ENCODE data around the gene LMNA. TPM values are rescaled to one million over a fixed set of nuclear protein-coding genes. Genes with fewer than 3 reads are reported as not detected.
A peak's percentile ranks its signal among the peaks of the same experiment; 100 is the strongest.

Gene LMNA
- total RNA-seq, 1 experiment from 2014 or later, result 68.8 TPM

DNA sequence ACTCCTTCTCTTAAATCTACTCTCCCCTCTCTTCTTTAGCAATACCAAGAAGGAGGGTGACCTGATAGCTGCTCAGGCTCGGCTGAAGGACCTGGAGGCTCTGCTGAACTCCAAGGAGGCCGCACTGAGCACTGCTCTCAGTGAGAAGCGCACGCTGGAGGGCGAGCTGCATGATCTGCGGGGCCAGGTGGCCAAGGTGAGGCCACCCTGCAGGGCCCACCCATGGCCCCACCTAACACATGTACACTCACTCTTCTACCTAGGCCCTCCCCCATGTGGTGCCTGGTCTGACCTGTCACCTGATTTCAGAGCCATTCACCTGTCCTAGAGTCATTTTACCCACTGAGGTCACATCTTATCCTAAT lies 16.0 kb downstream of the LMNA start:
- DNase-seq (ENCODE audit: low spot score) (no peak), ATAC-seq (no peak)
- Mint-ChIP-seq H3K4me1 (peaks cover 25% of the 10 kb centered on the region), H3K9me3 (no peaks in the 10 kb centered on the region), H3K4me3 (no peak overlapping the region), H3K36me3 (peaks cover 6% of the 10 kb centered on the region), H3K27me3 (ENCODE audit: low read depth) (no peaks in the 10 kb centered on the region; the same call in 1 of the 2 replicates), H3K27ac (no peak overlapping the region)
- TF ChIP-seq SOX15 (CRISPR knock-in tag; IDR thresholded peaks at IDR 0.05), result no peak
- TF ChIP-seq, protein P1, sequence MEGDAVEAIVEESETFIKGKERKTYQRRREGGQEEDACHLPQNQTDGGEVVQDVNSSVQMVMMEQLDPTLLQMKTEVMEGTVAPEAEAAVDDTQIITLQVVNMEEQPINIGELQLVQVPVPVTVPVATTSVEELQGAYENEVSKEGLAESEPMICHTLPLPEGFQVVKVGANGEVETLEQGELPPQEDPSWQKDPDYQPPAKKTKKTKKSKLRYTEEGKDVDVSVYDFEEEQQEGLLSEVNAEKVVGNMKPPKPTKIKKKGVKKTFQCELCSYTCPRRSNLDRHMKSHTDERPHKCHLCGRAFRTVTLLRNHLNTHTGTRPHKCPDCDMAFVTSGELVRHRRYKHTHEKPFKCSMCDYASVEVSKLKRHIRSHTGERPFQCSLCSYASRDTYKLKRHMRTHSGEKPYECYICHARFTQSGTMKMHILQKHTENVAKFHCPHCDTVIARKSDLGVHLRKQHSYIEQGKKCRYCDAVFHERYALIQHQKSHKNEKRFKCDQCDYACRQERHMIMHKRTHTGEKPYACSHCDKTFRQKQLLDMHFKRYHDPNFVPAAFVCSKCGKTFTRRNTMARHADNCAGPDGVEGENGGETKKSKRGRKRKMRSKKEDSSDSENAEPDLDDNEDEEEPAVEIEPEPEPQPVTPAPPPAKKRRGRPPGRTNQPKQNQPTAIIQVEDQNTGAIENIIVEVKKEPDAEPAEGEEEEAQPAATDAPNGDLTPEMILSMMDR (IDR thresholded peaks at IDR 0.05), result peak; percentile 7; the same call in 1 of the 2 replicates
- ChIA-PET CTCF (interaction anchor here (0.5 to 28.0 kb wide), 37 partner anchors 7 to 212 kb away, joined by 3 to 1176 read pairs (median 5); partner anchors contain the start of genes ARHGEF2, BGLAP, KHDC4 and LAMTOR2), POLR2A (interaction anchor here (1.0 to 2.7 kb wide), 7 partner anchors 15 to 152 kb away, joined by 3 to 24 read pairs (median 4); partner anchors contain the start of genes ARHGEF2, MEX3A and RAB25)

DNA sequence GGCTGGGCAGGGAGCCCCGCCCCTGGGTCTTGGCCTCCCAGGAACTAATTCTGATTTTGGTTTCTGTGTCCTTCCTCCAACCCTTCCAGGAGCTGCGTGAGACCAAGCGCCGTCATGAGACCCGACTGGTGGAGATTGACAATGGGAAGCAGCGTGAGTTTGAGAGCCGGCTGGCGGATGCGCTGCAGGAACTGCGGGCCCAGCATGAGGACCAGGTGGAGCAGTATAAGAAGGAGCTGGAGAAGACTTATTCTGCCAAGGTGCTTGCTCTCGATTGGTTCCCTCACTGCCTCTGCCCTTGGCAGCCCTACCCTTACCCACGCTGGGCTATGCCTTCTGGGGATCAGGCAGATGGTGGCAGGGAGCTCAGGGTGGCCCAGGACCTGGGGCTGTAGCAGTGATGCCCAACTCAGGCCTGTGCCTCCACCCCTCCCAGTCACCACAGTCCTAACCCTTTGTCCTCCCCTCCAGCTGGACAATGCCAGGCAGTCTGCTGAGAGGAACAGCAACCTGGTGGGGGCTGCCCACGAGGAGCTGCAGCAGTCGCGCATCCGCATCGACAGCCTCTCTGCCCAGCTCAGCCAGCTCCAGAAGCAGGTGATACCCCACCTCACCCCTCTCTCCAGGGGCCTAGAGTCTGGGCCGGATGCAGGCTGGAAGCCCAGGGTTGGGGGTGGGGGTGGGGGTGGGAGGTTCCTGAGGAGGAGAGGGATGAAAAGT lies 20.4 kb downstream of the LMNA start:
- ChIA-PET POLR2A (interaction anchor here (0.6 kb wide), 1 partner anchor 127 kb away, joined by 6 read pairs; no protein-coding TSS in a partner anchor), CTCF (interaction anchor here (0.6 to 28.0 kb wide), 7 partner anchors 9 to 111 kb away, joined by 3 to 1176 read pairs (median 3); partner anchors contain the start of gene MEX3A)
- no peak for DNase-seq (ENCODE audit: low spot score)
- Mint-ChIP-seq H3K36me3 (peaks cover 12% of the 10 kb centered on the region), H3K27ac (no peak overlapping the region), H3K4me3 (no peak overlapping the region), H3K4me1 (peaks cover 3% of the 10 kb centered on the region), H3K9me3 (no peaks in the 10 kb centered on the region), H3K27me3 (ENCODE audit: low read depth) (no peaks in the 10 kb centered on the region)
- TF ChIP-seq SMAD3 (CRISPR knock-in tag; IDR thresholded peaks at IDR 0.05; ENCODE audit: borderline replicate concordance), result no peak
- TF ChIP-seq, protein P2, sequence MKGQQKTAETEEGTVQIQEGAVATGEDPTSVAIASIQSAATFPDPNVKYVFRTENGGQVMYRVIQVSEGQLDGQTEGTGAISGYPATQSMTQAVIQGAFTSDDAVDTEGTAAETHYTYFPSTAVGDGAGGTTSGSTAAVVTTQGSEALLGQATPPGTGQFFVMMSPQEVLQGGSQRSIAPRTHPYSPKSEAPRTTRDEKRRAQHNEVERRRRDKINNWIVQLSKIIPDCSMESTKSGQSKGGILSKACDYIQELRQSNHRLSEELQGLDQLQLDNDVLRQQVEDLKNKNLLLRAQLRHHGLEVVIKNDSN (CRISPR knock-in tag; IDR thresholded peaks at IDR 0.05), result no peak
- TF ChIP-seq NR2C2 (CRISPR knock-in tag; IDR thresholded peaks at IDR 0.05), result no peak
- TF ChIP-seq, protein P3, sequence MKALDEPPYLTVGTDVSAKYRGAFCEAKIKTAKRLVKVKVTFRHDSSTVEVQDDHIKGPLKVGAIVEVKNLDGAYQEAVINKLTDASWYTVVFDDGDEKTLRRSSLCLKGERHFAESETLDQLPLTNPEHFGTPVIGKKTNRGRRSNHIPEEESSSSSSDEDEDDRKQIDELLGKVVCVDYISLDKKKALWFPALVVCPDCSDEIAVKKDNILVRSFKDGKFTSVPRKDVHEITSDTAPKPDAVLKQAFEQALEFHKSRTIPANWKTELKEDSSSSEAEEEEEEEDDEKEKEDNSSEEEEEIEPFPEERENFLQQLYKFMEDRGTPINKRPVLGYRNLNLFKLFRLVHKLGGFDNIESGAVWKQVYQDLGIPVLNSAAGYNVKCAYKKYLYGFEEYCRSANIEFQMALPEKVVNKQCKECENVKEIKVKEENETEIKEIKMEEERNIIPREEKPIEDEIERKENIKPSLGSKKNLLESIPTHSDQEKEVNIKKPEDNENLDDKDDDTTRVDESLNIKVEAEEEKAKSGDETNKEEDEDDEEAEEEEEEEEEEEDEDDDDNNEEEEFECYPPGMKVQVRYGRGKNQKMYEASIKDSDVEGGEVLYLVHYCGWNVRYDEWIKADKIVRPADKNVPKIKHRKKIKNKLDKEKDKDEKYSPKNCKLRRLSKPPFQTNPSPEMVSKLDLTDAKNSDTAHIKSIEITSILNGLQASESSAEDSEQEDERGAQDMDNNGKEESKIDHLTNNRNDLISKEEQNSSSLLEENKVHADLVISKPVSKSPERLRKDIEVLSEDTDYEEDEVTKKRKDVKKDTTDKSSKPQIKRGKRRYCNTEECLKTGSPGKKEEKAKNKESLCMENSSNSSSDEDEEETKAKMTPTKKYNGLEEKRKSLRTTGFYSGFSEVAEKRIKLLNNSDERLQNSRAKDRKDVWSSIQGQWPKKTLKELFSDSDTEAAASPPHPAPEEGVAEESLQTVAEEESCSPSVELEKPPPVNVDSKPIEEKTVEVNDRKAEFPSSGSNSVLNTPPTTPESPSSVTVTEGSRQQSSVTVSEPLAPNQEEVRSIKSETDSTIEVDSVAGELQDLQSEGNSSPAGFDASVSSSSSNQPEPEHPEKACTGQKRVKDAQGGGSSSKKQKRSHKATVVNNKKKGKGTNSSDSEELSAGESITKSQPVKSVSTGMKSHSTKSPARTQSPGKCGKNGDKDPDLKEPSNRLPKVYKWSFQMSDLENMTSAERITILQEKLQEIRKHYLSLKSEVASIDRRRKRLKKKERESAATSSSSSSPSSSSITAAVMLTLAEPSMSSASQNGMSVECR (CRISPR knock-in tag; IDR thresholded peaks at IDR 0.05; ENCODE audit: borderline replicate concordance), result no peak
- TF ChIP-seq, protein P4, sequence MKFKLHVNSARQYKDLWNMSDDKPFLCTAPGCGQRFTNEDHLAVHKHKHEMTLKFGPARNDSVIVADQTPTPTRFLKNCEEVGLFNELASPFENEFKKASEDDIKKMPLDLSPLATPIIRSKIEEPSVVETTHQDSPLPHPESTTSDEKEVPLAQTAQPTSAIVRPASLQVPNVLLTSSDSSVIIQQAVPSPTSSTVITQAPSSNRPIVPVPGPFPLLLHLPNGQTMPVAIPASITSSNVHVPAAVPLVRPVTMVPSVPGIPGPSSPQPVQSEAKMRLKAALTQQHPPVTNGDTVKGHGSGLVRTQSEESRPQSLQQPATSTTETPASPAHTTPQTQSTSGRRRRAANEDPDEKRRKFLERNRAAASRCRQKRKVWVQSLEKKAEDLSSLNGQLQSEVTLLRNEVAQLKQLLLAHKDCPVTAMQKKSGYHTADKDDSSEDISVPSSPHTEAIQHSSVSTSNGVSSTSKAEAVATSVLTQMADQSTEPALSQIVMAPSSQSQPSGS (CRISPR knock-in tag; IDR thresholded peaks at IDR 0.05; ENCODE audit: borderline replicate concordance, low read depth), result no peak
- no peak for ATAC-seq

DNA sequence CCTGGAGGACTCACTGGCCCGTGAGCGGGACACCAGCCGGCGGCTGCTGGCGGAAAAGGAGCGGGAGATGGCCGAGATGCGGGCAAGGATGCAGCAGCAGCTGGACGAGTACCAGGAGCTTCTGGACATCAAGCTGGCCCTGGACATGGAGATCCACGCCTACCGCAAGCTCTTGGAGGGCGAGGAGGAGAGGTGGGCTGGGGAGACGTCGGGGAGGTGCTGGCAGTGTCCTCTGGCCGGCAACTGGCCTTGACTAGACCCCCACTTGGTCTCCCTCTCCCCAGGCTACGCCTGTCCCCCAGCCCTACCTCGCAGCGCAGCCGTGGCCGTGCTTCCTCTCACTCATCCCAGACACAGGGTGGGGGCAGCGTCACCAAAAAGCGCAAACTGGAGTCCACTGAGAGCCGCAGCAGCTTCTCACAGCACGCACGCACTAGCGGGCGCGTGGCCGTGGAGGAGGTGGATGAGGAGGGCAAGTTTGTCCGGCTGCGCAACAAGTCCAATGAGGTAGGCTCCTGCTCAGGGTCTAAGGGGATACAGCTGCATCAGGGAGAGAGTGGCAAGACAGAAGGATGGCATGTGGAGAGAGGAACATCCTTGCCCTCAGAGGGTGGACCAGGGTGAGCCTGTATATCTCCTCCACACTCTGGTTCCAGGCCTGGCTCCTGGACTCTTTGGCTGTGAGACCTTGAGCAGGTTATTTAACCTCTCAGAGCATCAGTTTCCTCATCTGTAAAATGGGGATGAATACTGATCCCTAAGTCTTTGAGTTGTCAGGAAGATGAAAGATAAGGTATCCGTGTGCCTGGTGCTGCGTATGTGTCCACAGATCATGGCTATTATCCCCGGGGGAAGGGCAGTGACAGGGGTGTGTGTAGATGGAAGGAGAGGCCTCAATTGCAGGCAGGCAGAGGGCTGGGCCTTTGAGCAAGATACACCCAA lies 21.7 kb downstream of the LMNA start:
- ChIA-PET POLR2A (interaction anchor here (0.6 to 1.0 kb wide), 4 partner anchors 15 to 451 kb away, joined by 3 to 4 read pairs (median 3); no protein-coding TSS in a partner anchor), CTCF (interaction anchor here (0.6 to 28.0 kb wide), 29 partner anchors 9 to 184 kb away, joined by 3 to 1176 read pairs (median 5); partner anchors contain the start of genes ARHGEF2, BGLAP, LMNA and MEX3A)
- DNase-seq (ENCODE audit: low spot score) (no peak), ATAC-seq (no peak)
- Mint-ChIP-seq H3K36me3 (peaks cover 12% of the 10 kb centered on the region), H3K4me1 (peaks cover 4% of the 10 kb centered on the region; the same call in 1 of the 2 replicates), H3K27ac (no peak overlapping the region; the same call in 1 of the 2 replicates), H3K9me3 (no peaks in the 10 kb centered on the region), H3K4me3 (no peak overlapping the region), H3K27me3 (ENCODE audit: low read depth) (no peaks in the 10 kb centered on the region)
- TF ChIP-seq, protein P5, sequence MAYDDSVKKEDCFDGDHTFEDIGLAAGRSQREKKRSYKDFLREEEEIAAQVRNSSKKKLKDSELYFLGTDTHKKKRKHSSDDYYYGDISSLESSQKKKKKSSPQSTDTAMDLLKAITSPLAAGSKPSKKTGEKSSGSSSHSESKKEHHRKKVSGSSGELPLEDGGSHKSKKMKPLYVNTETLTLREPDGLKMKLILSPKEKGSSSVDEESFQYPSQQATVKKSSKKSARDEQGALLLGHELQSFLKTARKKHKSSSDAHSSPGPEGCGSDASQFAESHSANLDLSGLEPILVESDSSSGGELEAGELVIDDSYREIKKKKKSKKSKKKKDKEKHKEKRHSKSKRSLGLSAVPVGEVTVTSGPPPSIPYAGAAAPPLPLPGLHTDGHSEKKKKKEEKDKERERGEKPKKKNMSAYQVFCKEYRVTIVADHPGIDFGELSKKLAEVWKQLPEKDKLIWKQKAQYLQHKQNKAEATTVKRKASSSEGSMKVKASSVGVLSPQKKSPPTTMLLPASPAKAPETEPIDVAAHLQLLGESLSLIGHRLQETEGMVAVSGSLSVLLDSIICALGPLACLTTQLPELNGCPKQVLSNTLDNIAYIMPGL (CRISPR knock-in tag; IDR thresholded peaks at IDR 0.05), result no peak
- TF ChIP-seq TEAD1 (CRISPR knock-in tag; IDR thresholded peaks at IDR 0.05) (no peak), HMGA2 (CRISPR knock-in tag; IDR thresholded peaks at IDR 0.05) (no peak), ZNF671 (CRISPR knock-in tag; IDR thresholded peaks at IDR 0.05) (no peak), SMAD4 (CRISPR knock-in tag; IDR thresholded peaks at IDR 0.05) (no peak)
- TF ChIP-seq, protein P6, sequence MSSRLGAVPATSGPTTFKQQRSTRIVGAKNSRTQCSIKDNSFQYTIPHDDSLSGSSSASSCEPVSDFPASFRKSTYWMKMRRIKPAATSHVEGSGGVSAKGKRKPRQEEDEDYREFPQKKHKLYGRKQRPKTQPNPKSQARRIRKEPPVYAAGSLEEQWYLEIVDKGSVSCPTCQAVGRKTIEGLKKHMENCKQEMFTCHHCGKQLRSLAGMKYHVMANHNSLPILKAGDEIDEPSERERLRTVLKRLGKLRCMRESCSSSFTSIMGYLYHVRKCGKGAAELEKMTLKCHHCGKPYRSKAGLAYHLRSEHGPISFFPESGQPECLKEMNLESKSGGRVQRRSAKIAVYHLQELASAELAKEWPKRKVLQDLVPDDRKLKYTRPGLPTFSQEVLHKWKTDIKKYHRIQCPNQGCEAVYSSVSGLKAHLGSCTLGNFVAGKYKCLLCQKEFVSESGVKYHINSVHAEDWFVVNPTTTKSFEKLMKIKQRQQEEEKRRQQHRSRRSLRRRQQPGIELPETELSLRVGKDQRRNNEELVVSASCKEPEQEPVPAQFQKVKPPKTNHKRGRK (CRISPR knock-in tag; IDR thresholded peaks at IDR 0.05; ENCODE audit: borderline replicate concordance), result no peak
- TF ChIP-seq, protein P7, sequence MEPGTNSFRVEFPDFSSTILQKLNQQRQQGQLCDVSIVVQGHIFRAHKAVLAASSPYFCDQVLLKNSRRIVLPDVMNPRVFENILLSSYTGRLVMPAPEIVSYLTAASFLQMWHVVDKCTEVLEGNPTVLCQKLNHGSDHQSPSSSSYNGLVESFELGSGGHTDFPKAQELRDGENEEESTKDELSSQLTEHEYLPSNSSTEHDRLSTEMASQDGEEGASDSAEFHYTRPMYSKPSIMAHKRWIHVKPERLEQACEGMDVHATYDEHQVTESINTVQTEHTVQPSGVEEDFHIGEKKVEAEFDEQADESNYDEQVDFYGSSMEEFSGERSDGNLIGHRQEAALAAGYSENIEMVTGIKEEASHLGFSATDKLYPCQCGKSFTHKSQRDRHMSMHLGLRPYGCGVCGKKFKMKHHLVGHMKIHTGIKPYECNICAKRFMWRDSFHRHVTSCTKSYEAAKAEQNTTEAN (CRISPR knock-in tag; IDR thresholded peaks at IDR 0.05), result no peak
